AG10803 (cell line): Measurements from ENCODE around the gene TNS4.

Experiments
- DNase-seq: peaks from one replicate; pipeline ENCODE4 v3.0.0; 2010; ENCODE audit warnings: low read depth
- H3K4me3 ChIP-seq: 2 replicates; pipeline ENCODE4 v1.5.1; 2011; ENCODE audit warnings: mild to moderate bottlenecking, low read length, control low read depth
- TF ChIP-seq, protein P1 (sequence below): conservative IDR thresholded peaks from 2 replicates; pipeline ENCODE4 v1.5.1; 2011; ENCODE audit warnings: mild to moderate bottlenecking, low read length, control low read depth, inconsistent platforms

TNS4 gene

DNA sequence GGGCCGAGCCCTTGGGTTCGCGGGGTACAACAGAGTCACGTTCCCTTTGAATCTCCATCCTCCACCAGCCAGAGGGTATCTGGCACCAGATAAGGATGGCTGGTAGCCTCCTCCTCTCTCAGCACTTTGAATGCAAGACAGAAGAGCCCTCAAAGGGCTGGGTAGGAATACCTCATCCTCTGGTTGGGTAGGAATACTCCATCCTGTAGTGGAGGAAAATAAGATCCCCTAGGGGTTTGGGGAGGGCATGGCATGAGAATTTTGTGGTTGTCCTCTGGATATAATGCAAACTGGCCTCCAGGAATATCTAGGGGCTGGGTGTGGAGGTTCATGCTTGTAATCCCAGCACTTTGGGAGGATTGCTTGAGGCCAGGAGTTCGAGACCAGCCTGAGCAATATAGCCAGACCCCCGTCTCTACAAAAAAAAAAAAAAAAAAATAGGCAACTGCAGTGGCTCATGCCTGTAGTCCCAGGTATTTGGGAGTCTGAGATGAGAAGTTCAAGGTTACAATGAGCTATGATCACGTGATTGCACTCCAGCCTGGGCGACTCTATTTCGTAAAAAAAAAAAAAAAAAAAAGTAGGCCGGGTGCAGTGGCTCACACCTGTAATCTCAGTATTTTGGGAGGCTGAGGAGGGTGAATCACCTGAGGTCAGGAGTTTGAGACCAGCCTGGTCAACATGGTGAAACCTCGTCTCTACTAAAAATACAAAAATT lies 55.5 kb downstream of the TNS4 start:
- no peak for DNase-seq
- H3K4me3 ChIP-seq: peak overlapping the region; percentile 99
- TF ChIP-seq, protein P1, sequence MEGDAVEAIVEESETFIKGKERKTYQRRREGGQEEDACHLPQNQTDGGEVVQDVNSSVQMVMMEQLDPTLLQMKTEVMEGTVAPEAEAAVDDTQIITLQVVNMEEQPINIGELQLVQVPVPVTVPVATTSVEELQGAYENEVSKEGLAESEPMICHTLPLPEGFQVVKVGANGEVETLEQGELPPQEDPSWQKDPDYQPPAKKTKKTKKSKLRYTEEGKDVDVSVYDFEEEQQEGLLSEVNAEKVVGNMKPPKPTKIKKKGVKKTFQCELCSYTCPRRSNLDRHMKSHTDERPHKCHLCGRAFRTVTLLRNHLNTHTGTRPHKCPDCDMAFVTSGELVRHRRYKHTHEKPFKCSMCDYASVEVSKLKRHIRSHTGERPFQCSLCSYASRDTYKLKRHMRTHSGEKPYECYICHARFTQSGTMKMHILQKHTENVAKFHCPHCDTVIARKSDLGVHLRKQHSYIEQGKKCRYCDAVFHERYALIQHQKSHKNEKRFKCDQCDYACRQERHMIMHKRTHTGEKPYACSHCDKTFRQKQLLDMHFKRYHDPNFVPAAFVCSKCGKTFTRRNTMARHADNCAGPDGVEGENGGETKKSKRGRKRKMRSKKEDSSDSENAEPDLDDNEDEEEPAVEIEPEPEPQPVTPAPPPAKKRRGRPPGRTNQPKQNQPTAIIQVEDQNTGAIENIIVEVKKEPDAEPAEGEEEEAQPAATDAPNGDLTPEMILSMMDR: peak; percentile 31

DNA sequence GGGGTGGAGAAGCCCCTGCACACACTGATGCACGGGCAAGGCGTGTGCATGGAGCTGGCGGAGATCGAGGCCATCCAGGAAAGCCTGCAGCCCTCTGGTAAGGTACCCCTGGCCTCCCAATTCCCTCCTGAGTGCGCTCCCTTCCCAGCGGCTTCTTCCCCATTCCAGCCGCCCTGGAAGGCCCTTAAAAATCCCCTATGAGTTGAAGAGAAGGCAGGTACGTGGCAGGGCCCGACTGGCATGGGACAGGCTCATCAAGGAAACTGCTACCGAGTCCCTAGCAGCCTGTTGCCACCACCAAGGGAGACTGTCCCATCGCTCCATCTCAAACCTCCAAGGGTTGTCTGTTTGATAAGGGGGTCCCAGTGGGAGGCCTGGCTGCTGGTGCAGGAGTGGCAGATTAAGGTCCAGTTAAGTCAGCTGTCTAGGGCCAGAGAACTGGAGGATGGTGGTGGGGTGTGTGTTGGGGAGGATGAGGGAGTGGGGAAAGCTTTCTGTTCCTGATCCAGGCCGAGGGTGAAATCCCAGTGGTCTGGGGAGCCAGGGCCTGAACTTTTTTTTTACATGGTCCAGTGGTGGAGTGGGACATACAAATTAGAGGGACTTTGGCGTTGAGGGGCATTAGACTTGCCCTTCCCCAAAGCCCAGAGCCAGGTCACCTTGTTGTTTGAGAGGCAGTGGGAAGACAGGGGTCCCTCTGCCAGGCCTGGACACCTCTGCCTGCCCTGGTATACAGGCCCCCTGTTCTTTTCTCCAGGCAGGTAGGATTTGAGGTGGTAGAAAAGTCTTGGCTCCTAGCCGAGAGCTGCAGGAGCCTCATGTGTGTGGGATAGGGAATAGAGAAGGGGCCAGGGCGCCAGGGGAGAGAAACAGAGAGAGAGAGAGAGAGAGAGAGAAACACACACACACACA lies 57.2 kb downstream of the TNS4 start:
- DNase-seq: no peak
- TF ChIP-seq, protein P1: no peak
- H3K4me3 ChIP-seq: peak overlapping the region; percentile 99

DNA sequence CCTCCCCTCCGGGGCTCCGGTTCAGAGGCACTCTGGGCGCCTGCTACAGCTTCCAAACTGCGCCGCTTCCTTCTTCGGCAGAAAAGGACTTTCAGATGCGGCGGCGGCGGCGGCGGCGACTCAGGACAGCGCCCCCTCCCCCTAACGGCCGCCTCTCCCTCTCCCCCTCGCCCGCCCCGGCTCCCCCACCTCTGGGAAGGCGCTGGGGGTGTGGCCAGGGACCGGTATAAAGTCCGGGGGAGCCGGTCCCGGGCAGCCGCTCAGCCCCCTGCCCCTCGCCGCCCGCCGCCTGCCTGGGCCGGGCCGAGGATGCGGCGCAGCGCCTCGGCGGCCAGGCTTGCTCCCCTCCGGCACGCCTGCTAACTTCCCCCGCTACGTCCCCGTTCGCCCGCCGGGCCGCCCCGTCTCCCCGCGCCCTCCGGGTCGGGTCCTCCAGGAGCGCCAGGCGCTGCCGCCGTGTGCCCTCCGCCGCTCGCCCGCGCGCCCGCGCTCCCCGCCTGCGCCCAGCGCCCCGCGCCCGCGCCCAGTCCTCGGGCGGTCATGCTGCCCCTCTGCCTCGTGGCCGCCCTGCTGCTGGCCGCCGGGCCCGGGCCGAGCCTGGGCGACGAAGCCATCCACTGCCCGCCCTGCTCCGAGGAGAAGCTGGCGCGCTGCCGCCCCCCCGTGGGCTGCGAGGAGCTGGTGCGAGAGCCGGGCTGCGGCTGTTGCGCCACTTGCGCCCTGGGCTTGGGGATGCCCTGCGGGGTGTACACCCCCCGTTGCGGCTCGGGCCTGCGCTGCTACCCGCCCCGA lies 58.0 kb downstream of the TNS4 start, which contains the start of gene IGFBP4:
IGFBP4 (plus strand) TSS at position 255 of the 792 bp plus-strand sequence; CDS start at position 541, 286 bp downstream.
- DNase-seq: peak; percentile 77

DNA sequence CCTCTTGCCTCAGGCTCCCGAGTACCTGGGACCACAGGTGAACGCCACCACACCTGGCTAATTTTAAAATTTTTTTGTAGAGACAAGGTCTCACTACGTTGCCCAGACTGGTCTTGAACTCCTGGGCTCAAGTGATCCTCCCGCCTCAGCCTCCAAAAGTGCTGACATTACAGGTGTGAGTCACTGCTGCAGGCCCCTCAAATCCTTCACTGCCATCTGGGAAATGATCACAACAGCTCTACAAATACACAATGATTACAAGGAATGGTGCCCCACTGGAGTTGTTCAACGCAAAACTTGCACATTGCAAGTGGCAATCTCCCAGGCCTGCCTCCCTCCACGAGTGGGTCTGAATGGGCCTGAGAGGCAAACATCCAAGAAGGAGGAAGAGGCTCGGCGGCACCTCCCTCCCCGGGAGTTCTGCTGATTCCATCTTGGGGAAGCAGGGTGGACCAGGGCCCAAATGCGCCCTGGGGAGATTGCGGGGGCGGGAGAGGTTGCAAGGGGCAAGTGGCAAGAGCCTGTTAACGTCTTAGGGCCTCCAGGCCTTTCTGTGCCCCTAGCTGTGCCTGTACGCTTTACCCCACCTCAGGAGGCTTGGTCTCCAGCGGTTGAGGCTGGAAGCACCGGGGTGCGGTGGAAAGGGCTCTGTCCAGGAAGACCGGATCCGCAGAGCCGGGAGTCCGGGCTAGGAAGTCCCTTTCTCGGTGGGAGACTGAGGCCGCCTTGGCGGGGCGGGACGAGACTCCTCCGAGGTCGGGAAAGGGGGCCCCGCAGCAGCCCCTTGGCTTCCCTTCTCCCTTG lies 58.8 kb downstream of the TNS4 start:
- H3K4me3 ChIP-seq: peak overlapping the region; percentile 99
- TF ChIP-seq, protein P1: peak; percentile 19
- DNase-seq: no peak

More for the DNA sequence above, 58.0 kb downstream of the TNS4 start, which contains the start of gene IGFBP4:
- peak within 1 kb of the TSS; percentile 99 for H3K4me3 ChIP-seq
- TF ChIP-seq, protein P1: peak; percentile 48

DNA sequence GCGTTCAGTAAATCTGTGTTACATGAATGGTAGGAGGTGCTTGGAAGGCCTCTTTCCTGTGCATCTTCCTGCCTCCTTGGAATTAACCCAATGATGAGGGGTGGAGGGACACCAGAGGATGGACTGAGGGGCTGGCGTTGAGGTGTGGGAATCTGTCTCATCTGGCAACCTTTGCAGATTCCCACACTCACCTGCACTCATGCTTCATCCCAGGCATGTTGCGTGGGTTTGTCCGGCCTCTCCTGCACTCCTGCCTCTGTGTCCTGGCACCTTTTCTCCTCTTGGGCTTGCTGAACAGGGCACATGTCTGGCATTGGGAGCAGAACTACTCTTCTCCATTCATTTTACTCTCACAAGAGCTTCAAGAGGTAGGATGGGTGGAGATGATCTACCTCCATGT lies 61.3 kb downstream of the TNS4 start:
- H3K4me3 ChIP-seq: no peak overlapping the region
- DNase-seq: no peak
- TF ChIP-seq, protein P1: no peak

DNA sequence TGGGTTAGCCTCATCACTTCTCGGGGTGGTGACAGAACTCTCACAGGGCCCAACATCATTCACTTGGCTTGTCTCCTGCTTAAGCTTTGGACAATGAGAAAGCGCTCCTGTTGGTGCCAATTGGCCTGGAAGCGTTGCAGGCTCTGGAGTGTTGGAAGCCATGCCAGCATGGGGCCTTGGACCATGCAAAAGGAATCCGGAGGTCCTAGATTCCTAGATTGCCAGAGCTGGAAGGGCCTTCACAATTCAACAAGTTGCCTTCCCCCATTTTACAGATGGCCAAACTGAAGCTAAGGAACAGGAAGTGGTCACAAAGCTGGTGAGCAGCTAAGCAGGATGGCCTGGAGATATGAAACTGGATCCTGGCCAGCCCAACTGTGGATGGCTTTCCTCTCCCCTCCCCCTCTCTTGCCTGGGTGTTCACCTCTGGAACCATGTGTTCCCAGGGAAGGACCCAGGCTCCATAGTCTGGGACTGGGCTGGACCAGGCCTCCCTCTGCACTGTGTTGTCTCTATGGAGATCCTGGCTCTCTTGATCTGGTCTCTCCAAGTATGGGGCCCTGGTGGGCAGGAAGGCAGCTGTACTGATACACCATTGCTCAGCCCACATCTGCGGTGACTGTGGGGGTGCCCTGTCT lies 64.2 kb downstream of the TNS4 start:
- DNase-seq: no peak
- H3K4me3 ChIP-seq: no peak overlapping the region
- TF ChIP-seq, protein P1: no peak
